Measurements from ENCODE around the gene RAP1GAP. TPM values are rescaled to one million over a fixed set of nuclear protein-coding genes. Genes with fewer than 3 reads are reported as not detected.
A peak's percentile ranks its signal among the peaks of the same experiment; 100 is the strongest.

Gene RAP1GAP
- total and polyA plus RNA-seq, 4 donors, result 8.6 to 23.1 (median 11.3) TPM

DNA sequence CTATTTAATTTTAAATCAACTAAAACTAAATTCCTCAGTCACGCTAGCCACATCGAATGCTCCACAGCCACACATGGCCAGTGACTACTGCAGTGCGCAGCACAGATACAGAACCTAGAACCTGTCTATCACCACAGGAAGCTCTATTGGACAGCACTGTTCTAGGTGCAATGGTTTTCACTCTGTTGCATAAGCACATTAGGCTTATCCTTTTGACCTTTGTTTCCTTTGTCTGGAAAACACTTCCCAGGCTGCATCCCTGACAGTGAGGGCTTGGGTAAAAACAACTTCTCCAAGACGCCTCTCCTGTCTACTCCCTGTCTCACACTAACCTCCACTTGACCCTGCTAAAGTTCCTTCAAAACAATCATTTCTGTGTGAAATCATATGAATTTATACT is 33.6 kb upstream of the RAP1GAP start:
- peaks cover 3 to 29% (median 25%) of the 10 kb centered on the region in 4 donors for H3K36me3 ChIP-seq (ENCODE audit: control insufficient read depth in 4 of 4, insufficient read depth in 3 of 4, low read depth in 1 of 4, low read length in 3 of 4)
- no peak overlapping the region for H3K9ac ChIP-seq (ENCODE audit: low read depth in 1 of 2, low read length in 2 of 2)
- H3K4me3 ChIP-seq (ENCODE audit: low read depth in 1 of 3, low read length in 3 of 3), result no peak overlapping the region
- no peaks in the 10 kb centered on the region for H3K9me3 ChIP-seq (ENCODE audit: control insufficient read depth in 4 of 4, low read length in 3 of 4)
- TF ChIP-seq NR2F2 (IDR thresholded peaks at IDR 0.05) (peak; percentile 60), YY1 (IDR thresholded peaks at IDR 0.05) (no peak), TAF1 (conservative IDR thresholded peaks at IDR 0.05) (no peak), HNF4A (conservative IDR thresholded peaks at IDR 0.05) (peak in 1 of 2 donors; percentile 6), GABPA (IDR thresholded peaks at IDR 0.05 in 1 of 2, conservative IDR thresholded peaks at IDR 0.05 in 1 of 2) (no peak), HNF4G (IDR thresholded peaks at IDR 0.05) (no peak), EGR1 (IDR thresholded peaks at IDR 0.05; ENCODE audit: low read depth in 2 of 2) (no peak), SP1 (IDR thresholded peaks at IDR 0.05) (no peak)
- TF ChIP-seq, protein P1, sequence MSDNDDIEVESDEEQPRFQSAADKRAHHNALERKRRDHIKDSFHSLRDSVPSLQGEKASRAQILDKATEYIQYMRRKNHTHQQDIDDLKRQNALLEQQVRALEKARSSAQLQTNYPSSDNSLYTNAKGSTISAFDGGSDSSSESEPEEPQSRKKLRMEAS (IDR thresholded peaks at IDR 0.05), result no peak
- 88% methylated on average over 4 of the region's 4 CpGs for WGBS
- no peak overlapping the region for H3K27ac ChIP-seq (ENCODE audit: low read depth in 1 of 2, low read length in 2 of 2)
- no peak for DNase-seq (ENCODE audit: low spot score)
- peaks cover 0 to 4% (median 1%) of the 10 kb centered on the region in 4 donors for H3K4me1 ChIP-seq (ENCODE audit: control insufficient read depth in 4 of 4, insufficient read depth in 4 of 4, low read length in 3 of 4)
- no peaks in the 10 kb centered on the region for H3K27me3 ChIP-seq (ENCODE audit: control insufficient read depth in 4 of 4, insufficient read depth in 4 of 4, low read length in 3 of 4)

DNA sequence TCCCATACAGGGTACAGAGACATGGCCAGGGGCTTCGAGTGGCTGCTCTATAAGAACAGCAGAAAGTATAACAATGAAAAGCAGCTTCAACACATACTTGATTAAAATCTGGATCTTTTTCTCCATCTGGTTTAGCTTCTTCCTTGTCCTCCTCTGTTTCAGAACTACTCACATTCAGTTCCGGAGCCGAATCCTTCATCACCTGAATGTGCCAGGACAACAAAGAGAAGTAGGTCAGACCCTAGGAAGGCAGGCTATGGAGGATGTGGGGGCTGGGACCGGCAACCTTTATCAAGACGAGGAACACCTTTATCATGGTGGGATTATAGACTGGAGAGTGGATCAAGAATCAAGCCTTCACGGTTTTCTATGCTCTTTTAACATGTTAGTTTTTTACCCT is 32.2 kb upstream of the RAP1GAP start:
- TF ChIP-seq YY1 (IDR thresholded peaks at IDR 0.05) (no peak), SP1 (IDR thresholded peaks at IDR 0.05) (no peak), GABPA (IDR thresholded peaks at IDR 0.05 in 1 of 2, conservative IDR thresholded peaks at IDR 0.05 in 1 of 2) (no peak), EGR1 (IDR thresholded peaks at IDR 0.05; ENCODE audit: low read depth in 2 of 2) (no peak), FOXA1 (IDR thresholded peaks at IDR 0.05) (no peak), TAF1 (conservative IDR thresholded peaks at IDR 0.05) (no peak), HNF4G (IDR thresholded peaks at IDR 0.05) (no peak)
- TF ChIP-seq, protein P2, sequence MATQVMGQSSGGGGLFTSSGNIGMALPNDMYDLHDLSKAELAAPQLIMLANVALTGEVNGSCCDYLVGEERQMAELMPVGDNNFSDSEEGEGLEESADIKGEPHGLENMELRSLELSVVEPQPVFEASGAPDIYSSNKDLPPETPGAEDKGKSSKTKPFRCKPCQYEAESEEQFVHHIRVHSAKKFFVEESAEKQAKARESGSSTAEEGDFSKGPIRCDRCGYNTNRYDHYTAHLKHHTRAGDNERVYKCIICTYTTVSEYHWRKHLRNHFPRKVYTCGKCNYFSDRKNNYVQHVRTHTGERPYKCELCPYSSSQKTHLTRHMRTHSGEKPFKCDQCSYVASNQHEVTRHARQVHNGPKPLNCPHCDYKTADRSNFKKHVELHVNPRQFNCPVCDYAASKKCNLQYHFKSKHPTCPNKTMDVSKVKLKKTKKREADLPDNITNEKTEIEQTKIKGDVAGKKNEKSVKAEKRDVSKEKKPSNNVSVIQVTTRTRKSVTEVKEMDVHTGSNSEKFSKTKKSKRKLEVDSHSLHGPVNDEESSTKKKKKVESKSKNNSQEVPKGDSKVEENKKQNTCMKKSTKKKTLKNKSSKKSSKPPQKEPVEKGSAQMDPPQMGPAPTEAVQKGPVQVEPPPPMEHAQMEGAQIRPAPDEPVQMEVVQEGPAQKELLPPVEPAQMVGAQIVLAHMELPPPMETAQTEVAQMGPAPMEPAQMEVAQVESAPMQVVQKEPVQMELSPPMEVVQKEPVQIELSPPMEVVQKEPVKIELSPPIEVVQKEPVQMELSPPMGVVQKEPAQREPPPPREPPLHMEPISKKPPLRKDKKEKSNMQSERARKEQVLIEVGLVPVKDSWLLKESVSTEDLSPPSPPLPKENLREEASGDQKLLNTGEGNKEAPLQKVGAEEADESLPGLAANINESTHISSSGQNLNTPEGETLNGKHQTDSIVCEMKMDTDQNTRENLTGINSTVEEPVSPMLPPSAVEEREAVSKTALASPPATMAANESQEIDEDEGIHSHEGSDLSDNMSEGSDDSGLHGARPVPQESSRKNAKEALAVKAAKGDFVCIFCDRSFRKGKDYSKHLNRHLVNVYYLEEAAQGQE (IDR thresholded peaks at IDR 0.05), result no peak
- TF ChIP-seq, protein P3, sequence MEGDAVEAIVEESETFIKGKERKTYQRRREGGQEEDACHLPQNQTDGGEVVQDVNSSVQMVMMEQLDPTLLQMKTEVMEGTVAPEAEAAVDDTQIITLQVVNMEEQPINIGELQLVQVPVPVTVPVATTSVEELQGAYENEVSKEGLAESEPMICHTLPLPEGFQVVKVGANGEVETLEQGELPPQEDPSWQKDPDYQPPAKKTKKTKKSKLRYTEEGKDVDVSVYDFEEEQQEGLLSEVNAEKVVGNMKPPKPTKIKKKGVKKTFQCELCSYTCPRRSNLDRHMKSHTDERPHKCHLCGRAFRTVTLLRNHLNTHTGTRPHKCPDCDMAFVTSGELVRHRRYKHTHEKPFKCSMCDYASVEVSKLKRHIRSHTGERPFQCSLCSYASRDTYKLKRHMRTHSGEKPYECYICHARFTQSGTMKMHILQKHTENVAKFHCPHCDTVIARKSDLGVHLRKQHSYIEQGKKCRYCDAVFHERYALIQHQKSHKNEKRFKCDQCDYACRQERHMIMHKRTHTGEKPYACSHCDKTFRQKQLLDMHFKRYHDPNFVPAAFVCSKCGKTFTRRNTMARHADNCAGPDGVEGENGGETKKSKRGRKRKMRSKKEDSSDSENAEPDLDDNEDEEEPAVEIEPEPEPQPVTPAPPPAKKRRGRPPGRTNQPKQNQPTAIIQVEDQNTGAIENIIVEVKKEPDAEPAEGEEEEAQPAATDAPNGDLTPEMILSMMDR (IDR thresholded peaks at IDR 0.05; ENCODE audit: low read depth, low read length, missing input control), result no peak
- TF ChIP-seq, protein P1 (IDR thresholded peaks at IDR 0.05), result no peak
- TF ChIP-seq, protein P4, sequence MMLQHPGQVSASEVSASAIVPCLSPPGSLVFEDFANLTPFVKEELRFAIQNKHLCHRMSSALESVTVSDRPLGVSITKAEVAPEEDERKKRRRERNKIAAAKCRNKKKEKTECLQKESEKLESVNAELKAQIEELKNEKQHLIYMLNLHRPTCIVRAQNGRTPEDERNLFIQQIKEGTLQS (IDR thresholded peaks at IDR 0.05), result no peak
- TF ChIP-seq, protein P5, sequence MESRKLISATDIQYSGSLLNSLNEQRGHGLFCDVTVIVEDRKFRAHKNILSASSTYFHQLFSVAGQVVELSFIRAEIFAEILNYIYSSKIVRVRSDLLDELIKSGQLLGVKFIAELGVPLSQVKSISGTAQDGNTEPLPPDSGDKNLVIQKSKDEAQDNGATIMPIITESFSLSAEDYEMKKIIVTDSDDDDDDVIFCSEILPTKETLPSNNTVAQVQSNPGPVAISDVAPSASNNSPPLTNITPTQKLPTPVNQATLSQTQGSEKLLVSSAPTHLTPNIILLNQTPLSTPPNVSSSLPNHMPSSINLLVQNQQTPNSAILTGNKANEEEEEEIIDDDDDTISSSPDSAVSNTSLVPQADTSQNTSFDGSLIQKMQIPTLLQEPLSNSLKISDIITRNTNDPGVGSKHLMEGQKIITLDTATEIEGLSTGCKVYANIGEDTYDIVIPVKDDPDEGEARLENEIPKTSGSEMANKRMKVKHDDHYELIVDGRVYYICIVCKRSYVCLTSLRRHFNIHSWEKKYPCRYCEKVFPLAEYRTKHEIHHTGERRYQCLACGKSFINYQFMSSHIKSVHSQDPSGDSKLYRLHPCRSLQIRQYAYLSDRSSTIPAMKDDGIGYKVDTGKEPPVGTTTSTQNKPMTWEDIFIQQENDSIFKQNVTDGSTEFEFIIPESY (IDR thresholded peaks at IDR 0.05), result no peak
- 96% methylated on average over 6 of the region's 6 CpGs for WGBS
- Histone ChIP-seq H3K9ac (ENCODE audit: low read depth in 1 of 2, low read length in 2 of 2) (no peak overlapping the region), H3K36me3 (ENCODE audit: control insufficient read depth in 4 of 4, insufficient read depth in 3 of 4, low read depth in 1 of 4, low read length in 3 of 4) (peaks cover 3 to 29% (median 25%) of the 10 kb centered on the region in 4 donors), H3K9me3 (ENCODE audit: control insufficient read depth in 4 of 4, low read length in 3 of 4) (no peaks in the 10 kb centered on the region), H3K4me1 (ENCODE audit: control insufficient read depth in 4 of 4, insufficient read depth in 4 of 4, low read length in 3 of 4) (peaks cover 0 to 4% (median 1%) of the 10 kb centered on the region in 4 donors), H3K27me3 (ENCODE audit: control insufficient read depth in 4 of 4, insufficient read depth in 4 of 4, low read length in 3 of 4) (no peaks in the 10 kb centered on the region), H3K27ac (ENCODE audit: low read depth in 1 of 2, low read length in 2 of 2) (no peak overlapping the region), H3K4me3 (ENCODE audit: low read depth in 1 of 3, low read length in 3 of 3) (no peak overlapping the region)
- no peak for DNase-seq (ENCODE audit: low spot score)

All from liver (tissue), 9 donors.